ENCODE results near the gene MACROD2. TPM values are rescaled to one million over a fixed set of nuclear protein-coding genes. Genes with fewer than 3 reads are reported as not detected.
"Not testable (repeated sequence)": the region's sequence is repeated elsewhere in the genome, so short reads cannot be mapped to it uniquely, and the experiment has no call there.

Gene MACROD2
- total RNA-seq, 1 donor, result 1.7 TPM

GRCh38 chr20:15185322-15185721 lies 1190.0 kb downstream of the MACROD2 start:
- Histone ChIP-seq H3K27me3 (ENCODE audit: insufficient read depth, low read length) (no peaks in the 10 kb centered on the region), H3K4me3 (ENCODE audit: low read length) (no peak overlapping the region), H3K4me1 (ENCODE audit: insufficient read depth, low read length) (no peaks in the 10 kb centered on the region), H3K9me3 (ENCODE audit: low read depth, low read length) (no peaks in the 10 kb centered on the region)

DNA sequence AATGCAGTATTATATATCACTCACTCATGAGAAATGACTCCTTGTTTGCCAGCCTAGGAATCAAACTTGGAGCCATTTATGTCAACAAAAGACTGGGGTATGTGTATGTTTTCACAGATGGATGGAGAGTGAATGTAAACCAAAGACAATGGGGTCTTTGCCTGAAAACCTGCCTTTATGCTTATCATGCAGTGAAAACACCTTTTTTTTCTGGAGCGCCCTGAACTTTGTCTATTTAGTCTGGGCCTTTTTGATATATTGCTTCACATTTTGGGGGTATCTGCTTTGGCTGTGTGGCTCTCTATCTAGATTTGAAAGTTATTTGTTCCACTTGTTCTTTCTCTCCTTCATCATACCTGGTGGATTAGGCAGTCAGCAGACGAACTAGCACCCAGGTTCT lies 1190.6 kb downstream of the MACROD2 start:
- Histone ChIP-seq H3K4me1 (ENCODE audit: insufficient read depth, low read length) (no peaks in the 10 kb centered on the region), H3K9me3 (ENCODE audit: low read depth, low read length) (no peaks in the 10 kb centered on the region), H3K27me3 (ENCODE audit: insufficient read depth, low read length) (no peaks in the 10 kb centered on the region), H3K4me3 (ENCODE audit: low read length) (no peak overlapping the region)

DNA sequence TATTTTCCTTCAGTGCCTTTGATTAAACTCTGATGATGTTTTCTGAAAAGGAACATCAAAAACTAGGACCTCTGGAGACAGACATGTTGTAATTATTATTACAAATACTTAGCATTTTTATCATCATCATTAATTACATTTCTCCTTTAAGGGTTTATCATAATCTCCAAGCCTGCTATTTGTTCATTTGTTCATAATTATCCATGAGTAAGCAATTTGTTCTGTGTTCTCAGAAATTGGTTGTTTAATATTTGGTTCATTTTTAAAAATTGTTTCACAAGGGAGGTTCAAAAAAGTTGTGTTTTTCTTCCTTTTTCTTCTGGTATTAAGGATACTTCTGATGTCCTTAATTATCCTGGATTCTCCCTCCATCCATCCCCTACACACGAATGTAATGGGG lies 1192.3 kb downstream of the MACROD2 start:
- Histone ChIP-seq H3K9me3 (ENCODE audit: low read depth, low read length) (no peaks in the 10 kb centered on the region), H3K4me1 (ENCODE audit: insufficient read depth, low read length) (no peaks in the 10 kb centered on the region), H3K4me3 (ENCODE audit: low read length) (no peak overlapping the region), H3K27me3 (ENCODE audit: insufficient read depth, low read length) (no peaks in the 10 kb centered on the region)

GRCh38 chr20:15188415-15188814 lies 1193.1 kb downstream of the MACROD2 start:
- Histone ChIP-seq H3K9me3 (ENCODE audit: low read depth, low read length) (no peaks in the 10 kb centered on the region), H3K27me3 (ENCODE audit: insufficient read depth, low read length) (no peaks in the 10 kb centered on the region), H3K4me3 (ENCODE audit: low read length) (no peak overlapping the region), H3K4me1 (ENCODE audit: insufficient read depth, low read length) (no peaks in the 10 kb centered on the region)

DNA sequence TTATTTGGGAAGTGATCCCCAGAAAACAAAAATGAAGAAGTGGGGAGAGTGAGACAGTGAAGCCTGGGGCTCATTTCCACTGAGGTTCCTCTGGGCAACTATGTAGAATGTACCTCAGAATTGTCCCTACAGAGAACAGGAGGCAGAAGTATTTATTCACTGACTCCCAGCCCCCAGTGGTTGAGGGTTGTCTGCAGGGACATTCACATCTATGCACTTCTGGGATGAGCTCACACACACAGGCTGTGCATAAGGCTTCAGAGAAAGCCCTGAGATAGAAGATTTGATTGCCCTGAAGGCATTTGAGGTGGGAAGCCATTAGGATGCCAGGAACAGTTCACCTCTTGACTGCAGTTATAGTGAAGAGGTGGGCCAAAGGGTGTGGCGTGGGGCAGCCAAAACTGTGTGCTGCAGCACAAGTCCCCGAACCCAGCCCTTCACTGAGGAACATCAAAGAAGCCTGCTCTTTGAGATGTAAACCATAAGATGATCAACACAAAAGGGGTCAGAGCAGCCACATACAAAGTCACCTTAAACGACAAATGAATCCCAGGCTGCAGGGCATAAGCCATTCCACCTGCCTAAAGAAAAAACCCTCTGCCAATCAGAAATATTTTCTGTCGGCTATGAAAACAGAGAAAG lies 1195.9 kb downstream of the MACROD2 start:
- Histone ChIP-seq H3K4me3 (ENCODE audit: low read length) (no peak overlapping the region), H3K27me3 (ENCODE audit: insufficient read depth, low read length) (no peaks in the 10 kb centered on the region), H3K4me1 (ENCODE audit: insufficient read depth, low read length) (no peaks in the 10 kb centered on the region), H3K9me3 (ENCODE audit: low read depth, low read length) (no peaks in the 10 kb centered on the region)

DNA sequence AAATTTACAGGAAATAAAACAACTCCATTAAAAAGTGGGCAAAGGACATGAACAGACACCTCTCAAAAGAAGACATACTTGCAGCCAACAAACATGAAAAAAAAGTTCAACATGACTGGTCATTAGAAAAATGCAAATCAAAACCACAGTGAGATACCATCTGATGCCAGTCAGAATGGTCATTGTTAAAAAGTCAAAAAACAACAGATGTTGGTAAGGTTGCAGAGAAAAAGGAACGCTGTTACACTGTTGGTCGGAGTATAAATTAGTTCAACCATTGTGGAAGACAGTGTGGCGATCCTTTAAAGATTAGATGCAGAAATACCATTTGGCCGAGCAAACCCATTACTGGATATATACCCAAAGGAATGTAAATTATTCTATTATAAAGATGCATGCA lies 1200.1 kb downstream of the MACROD2 start:
- no peaks in the 10 kb centered on the region for H3K9me3 ChIP-seq (ENCODE audit: low read depth, low read length)
- H3K4me1 ChIP-seq (ENCODE audit: insufficient read depth, low read length), result no peaks in the 10 kb centered on the region
- no peak overlapping the region for H3K4me3 ChIP-seq (ENCODE audit: low read length)
- no peaks in the 10 kb centered on the region for H3K27me3 ChIP-seq (ENCODE audit: insufficient read depth, low read length)

DNA sequence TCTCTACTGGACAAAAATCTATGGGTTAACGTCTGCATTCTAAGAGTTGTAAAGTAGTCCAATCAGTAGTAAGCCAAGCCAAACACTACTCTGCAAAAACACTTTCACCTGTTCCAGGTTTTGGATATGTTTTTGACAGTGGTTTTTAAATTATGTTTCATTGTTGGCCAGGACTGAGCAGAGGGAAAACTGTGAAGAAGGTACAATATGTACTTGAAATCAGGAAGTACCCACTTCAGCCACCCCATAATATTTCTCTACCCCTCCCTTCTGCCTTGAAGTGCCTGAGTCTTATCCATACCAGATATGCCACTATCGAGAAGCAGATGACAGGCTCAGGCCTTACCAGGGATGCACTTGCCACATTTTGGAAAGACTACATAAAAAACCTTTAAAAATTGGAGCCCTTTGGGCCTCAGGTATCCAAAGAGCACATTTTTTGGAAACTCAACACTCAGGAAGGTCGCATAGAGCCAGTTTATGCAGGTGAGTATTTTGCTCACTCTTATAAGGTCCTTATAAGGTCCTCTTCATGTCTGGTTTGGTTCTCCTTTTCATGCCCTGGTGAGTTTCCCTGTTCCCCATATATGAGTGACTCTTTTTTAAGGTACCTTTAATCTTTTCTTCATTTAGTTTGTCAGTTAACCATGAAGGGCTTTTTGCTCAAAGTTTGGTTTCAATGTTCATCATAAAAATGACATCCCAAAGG lies 1201.4 kb downstream of the MACROD2 start:
- H3K4me3 ChIP-seq (ENCODE audit: low read length), result no peak overlapping the region
- no peaks in the 10 kb centered on the region for H3K4me1 ChIP-seq (ENCODE audit: insufficient read depth, low read length)
- no peaks in the 10 kb centered on the region for H3K9me3 ChIP-seq (ENCODE audit: low read depth, low read length)
- H3K27me3 ChIP-seq (ENCODE audit: insufficient read depth, low read length), result no peaks in the 10 kb centered on the region

GRCh38 chr20:15198017-15198416 lies 1202.7 kb downstream of the MACROD2 start:
- H3K4me3 ChIP-seq (ENCODE audit: low read length); H3K4me1 ChIP-seq (ENCODE audit: insufficient read depth, low read length); H3K27me3 ChIP-seq (ENCODE audit: insufficient read depth, low read length); H3K9me3 ChIP-seq (ENCODE audit: low read depth, low read length): not testable (repeated sequence)

- Histone ChIP-seq H3K4me1 (ENCODE audit: insufficient read depth, low read length) (no peaks in the 10 kb centered on the region), H3K9me3 (ENCODE audit: low read depth, low read length) (no peaks in the 10 kb centered on the region), H3K27me3 (ENCODE audit: insufficient read depth, low read length) (no peaks in the 10 kb centered on the region), H3K4me3 (ENCODE audit: low read length) (no peak overlapping the region)
These were observed 1204.4 kb downstream of the MACROD2 start for GRCh38 chr20:15199698-15200097.

DNA sequence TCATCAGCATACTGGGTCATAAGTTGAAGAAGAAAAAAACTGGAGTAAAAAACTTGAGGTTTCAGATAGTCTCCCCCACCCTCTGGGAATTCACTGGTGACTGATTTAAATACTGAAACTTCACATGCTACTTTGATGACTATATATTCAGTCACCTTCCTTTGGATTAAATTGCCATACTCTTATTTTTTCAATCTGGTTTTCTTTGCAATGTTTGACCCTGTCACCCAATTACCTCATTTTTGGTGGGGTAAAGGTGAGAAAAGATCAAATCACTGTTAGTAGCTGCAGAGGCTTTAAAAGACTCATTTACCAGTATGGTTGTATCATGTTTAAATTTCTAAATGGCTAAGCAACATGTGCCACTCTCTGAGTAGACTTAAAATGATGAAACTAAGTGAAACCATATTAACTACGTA lies 1204.8 kb downstream of the MACROD2 start:
- Histone ChIP-seq H3K27me3 (ENCODE audit: insufficient read depth, low read length) (no peaks in the 10 kb centered on the region), H3K4me1 (ENCODE audit: insufficient read depth, low read length) (no peaks in the 10 kb centered on the region), H3K4me3 (ENCODE audit: low read length) (no peak overlapping the region), H3K9me3 (ENCODE audit: low read depth, low read length) (no peaks in the 10 kb centered on the region)

- H3K9me3 ChIP-seq (ENCODE audit: low read depth, low read length), result no peaks in the 10 kb centered on the region
- H3K27me3 ChIP-seq (ENCODE audit: insufficient read depth, low read length), result no peaks in the 10 kb centered on the region
- H3K4me3 ChIP-seq (ENCODE audit: low read length), result no peak overlapping the region
- no peaks in the 10 kb centered on the region for H3K4me1 ChIP-seq (ENCODE audit: insufficient read depth, low read length)
These were observed 1206.3 kb downstream of the MACROD2 start for GRCh38 chr20:15201602-15202001.

DNA sequence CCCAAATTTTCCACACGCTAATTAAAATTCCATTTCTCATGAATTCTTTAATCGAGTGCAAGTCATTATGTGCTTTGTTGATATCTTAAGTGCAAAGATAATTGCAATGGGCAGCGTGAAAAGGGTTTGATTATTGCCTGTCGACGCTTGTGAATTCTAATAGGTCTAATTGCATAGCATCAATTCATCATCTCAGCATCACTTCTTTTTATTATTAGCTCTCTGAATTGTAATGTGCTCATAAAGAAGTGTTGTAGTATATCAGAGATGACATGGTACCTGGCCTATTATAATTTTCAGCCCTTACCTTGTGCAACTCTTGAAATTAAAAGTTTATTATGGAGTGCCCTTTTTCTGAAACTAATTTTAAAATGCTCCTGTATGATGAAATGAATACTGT lies 1208.9 kb downstream of the MACROD2 start:
- no peak overlapping the region for H3K4me3 ChIP-seq (ENCODE audit: low read length)
- H3K27me3 ChIP-seq (ENCODE audit: insufficient read depth, low read length), result no peaks in the 10 kb centered on the region
- H3K4me1 ChIP-seq (ENCODE audit: insufficient read depth, low read length), result no peaks in the 10 kb centered on the region
- H3K9me3 ChIP-seq (ENCODE audit: low read depth, low read length), result no peaks in the 10 kb centered on the region

DNA sequence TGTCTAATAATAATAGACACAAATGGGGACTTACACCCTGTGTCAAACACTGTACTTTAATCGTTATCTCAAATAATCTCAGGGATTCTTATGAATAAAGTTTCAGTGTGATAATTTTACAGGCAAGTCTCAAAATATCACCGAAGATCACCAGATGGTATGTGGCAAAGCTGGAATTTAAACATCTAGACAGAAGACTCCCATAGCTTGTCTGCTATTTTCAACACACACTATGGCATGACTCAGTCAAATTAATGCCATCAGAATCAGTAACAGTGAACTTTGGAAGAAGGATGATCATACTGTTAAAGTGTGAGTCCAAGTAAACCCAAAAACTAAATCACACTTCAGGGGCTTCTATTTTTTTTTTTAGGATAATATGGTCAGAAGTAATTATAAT lies 1209.7 kb downstream of the MACROD2 start:
- Histone ChIP-seq H3K4me1 (ENCODE audit: insufficient read depth, low read length) (no peaks in the 10 kb centered on the region), H3K27me3 (ENCODE audit: insufficient read depth, low read length) (no peaks in the 10 kb centered on the region), H3K9me3 (ENCODE audit: low read depth, low read length) (no peaks in the 10 kb centered on the region), H3K4me3 (ENCODE audit: low read length) (no peak overlapping the region)

GRCh38 chr20:15205719-15206118 lies 1210.4 kb downstream of the MACROD2 start:
- Histone ChIP-seq H3K9me3 (ENCODE audit: low read depth, low read length) (no peaks in the 10 kb centered on the region), H3K4me1 (ENCODE audit: insufficient read depth, low read length) (no peaks in the 10 kb centered on the region), H3K27me3 (ENCODE audit: insufficient read depth, low read length) (no peaks in the 10 kb centered on the region), H3K4me3 (ENCODE audit: low read length) (no peak overlapping the region)

DNA sequence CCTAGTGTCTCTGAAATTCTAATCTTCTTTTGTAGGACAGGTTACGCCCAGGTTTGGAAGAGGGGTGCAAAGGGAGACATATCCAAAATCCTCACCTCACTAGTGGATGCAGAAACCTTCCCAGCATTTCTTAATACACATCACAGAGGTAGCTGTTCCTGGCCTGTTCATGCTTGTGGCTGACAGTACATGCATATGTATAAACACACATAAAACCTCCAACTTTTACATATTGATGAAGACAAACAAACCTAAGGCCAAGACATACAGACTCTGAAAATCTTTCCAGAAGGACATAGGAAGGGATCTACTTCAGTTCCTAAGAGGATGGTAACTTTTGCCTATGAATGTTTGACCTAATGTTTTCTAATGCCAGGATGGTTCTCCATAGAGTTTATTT lies 1214.2 kb downstream of the MACROD2 start:
- no peak overlapping the region for H3K4me3 ChIP-seq (ENCODE audit: low read length)
- no peaks in the 10 kb centered on the region for H3K9me3 ChIP-seq (ENCODE audit: low read depth, low read length)
- H3K27me3 ChIP-seq (ENCODE audit: insufficient read depth, low read length), result no peaks in the 10 kb centered on the region
- H3K4me1 ChIP-seq (ENCODE audit: insufficient read depth, low read length), result no peaks in the 10 kb centered on the region

GRCh38 chr20:15214051-15214450 lies 1218.7 kb downstream of the MACROD2 start:
- Histone ChIP-seq H3K9me3 (ENCODE audit: low read depth, low read length) (no peaks in the 10 kb centered on the region), H3K4me1 (ENCODE audit: insufficient read depth, low read length) (no peaks in the 10 kb centered on the region), H3K4me3 (ENCODE audit: low read length) (no peak overlapping the region), H3K27me3 (ENCODE audit: insufficient read depth, low read length) (no peaks in the 10 kb centered on the region)
